Stimulated activated CD8-positive, alpha-beta memory T cell treated with anti-CD3 and anti-CD28 coated beads, Interleukin-7, amount 100 ng/mL, for 48 hours (primary cell): ENCODE measurements around the gene CRLF1.

Experiments
- DNase-seq, 2 donors: peaks; one replicate each; pipeline ENCODE4 v3.0.0-alpha.2; 2020; ENCODE audit warnings: low read depth in 1 of 2; ENCODE audit errors: extremely low read depth in 1 of 2

Gene CRLF1

GRCh38 chr19:18606281-18607225 is at the start of gene CRLF1:
CRLF1 (minus strand) TSS chr19:18606799; CDS start chr19:18606656, 143 bp downstream.
- no peak for DNase-seq

DNA sequence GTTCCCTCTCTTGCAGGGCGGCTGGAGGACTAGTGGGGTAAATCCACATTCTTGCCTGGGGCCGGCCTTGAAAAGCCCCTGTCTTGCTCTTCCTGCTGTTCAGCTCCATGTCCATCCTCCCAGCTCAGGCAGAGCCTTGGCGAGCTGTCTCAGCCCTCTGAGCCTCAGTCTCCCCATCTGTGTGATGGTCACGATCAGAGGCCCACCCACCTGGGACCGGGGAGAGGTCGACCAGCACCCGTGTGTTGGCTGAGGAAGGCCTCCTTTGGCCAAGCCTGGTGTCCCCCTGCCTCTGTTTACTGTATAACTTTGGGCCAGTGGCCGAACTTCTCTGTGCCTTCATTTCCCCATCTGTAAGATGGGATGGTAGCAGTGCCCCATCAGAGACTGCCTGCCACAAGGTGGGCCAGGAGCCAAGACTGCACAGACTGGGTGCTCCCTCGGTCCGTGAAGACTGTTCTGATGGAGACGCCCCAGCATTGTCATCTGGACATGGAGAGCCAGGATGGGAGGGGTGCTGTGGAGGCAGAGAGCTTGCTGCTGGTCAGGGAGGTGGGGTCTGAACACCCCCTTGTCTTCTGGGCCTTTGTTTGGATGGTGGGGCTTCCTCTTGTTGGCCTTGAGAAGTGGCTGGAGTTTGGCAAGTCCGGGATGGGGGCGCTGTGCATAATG is 48.7 kb upstream of the CRLF1 start:
- no peak for DNase-seq

GRCh38 chr19:18654469-18654868 is 47.9 kb upstream of the CRLF1 start:
- DNase-seq, result no peak

DNA sequence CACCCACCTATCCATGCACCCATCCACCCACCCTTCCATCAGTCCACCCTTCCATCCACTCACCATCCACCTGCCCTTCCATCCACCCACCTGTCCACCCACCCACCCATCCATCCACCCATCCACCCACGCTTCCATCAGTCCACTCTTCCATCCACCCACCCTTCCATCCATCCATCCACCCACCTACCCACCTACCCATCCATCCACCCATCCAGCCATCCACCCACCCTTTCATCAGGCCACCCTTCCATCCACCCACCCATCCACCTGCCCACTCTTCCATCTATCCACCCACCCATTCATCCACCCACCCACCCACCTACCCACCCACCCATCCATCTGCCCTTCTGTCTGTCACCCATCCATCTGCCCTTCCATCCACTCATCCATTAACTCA is 47.3 kb upstream of the CRLF1 start:
- DNase-seq, result no peak

GRCh38 chr19:18651733-18652132 is 45.1 kb upstream of the CRLF1 start:
- DNase-seq, result no peak

DNA sequence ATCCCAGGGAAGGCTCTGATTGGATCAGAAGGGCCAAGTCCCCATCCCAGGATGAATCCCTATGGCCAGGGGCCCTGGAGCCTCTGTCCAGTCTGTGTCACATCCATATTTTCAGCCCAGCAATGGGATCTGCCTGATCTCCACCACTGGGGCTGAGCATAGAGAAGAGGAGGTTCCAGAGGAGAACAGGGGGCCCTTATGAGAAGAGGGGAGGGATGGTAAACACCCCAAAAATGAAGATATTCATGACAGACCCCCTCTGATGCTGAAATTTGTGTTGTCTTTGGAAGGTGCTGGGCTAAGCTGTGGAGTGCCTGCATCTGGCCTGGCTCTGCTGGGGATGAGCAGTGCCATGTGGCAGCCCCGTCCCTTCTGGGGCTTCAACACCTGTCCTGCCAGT is 44.7 kb upstream of the CRLF1 start:
- DNase-seq, result no peak

GRCh38 chr19:18650468-18651041 is 44.0 kb upstream of the CRLF1 start:
- DNase-seq, result no peak

GRCh38 chr19:18650021-18650390 is 43.4 kb upstream of the CRLF1 start:
- DNase-seq, result no peak

GRCh38 chr19:18649371-18650020 is 42.9 kb upstream of the CRLF1 start:
- DNase-seq, result no peak

DNA sequence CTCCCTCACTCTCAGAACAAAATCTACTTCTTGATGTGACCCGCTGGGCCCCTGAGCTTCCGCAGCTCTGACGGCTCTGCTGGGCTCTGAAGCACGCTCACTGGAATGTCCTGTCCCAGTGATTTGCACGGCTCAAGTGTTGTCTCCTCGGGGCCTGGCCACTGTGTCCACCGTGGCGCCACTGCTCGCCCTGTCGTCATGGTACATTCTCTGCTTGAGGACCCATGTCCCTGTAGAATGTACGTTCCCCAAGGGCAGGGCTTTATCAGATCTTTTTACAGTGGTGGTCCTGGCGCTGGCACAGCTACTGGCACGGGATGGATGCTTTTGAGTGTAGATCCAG is 42.3 kb upstream of the CRLF1 start:
- DNase-seq, result no peak

GRCh38 chr19:18647807-18648206 is 41.2 kb upstream of the CRLF1 start:
- no peak for DNase-seq

DNA sequence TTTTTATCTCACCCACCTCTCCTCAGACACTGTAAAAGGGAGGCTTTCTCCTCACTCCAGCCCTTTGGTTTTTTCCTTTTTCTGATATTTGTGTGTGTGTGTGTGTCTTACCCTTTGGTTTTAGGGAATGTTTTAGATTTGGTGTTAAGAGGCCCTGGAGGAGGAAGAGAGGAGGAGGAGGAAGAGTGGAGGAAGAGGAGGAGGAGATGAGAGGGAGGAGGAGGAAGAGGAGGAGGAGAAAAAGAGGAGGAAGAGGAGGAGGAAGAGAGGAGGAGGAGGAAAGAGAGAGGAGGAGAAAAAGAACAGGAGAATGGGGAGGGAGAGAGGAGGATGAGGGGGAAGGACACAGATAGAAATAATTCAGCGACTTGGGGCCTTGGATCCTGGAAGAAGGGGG is 40.8 kb upstream of the CRLF1 start:
- no peak for DNase-seq

GRCh38 chr19:18646535-18647370 is 40.2 kb upstream of the CRLF1 start:
- no peak for DNase-seq

GRCh38 chr19:18645035-18645511 is 38.5 kb upstream of the CRLF1 start:
- DNase-seq, result no peak

DNA sequence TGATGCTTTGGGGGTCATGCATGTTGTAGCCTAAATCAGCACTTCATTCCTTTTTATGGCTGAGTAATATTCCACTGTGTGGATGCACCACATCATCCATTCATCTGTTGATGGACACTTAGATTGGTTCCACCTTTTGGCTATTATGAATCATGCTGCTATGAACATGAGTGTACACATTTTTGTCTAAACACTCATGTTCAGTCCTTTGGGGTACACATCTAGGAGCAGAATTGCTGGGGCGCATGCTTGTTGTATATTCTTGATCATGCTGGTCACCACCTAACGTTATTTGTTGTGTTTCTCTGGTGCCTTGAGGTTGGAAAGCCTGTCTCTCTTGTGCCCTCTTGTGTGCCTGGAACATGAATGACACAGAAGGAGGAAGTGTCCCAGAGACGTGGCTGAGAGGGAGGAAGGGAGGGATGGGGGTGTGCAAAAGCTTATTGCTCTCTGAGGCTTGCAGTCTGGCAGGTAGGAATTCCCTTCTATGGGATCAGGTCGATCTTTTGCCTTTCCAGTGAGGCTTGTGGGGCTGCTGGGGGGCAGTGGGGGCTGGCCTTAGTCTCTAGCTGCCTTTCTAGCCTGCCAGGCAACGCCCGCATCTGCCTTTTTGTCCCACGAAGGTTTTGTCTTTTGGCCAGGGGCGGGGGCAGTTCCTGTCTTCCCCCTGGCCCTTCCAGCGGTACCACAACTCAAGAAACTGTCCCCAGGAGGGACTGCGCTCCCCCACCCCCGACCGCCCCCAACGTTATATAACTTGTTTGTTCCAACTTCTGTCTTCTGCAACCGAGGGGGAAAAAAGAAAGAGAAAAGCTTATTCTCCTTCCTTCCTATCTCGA is 37.8 kb upstream of the CRLF1 start:
- DNase-seq, result no peak

DNA sequence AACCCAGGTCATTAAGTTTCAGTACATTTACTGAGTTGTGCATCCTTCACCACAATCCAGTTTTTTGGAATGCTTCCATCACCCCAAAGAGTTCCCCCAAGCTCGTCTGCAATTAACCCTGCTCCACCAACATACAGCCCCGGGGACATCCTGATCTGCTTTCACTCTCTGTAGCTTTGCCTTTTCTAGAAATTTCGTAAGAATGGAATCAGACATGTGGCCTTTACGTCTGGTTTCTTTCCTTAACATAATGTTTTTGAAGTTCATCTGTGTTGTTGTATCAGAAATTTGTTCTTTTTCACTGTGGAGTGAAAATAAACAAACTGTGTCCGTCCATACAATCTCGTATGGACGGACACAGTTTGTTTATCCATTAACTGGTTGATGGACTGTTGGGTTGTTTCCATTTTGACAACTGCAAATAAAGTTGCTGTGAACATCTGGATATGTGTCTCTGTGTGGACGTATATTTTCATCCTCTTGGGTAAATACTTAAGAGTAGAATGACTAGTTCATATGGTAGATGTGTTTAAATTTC is 33.2 kb upstream of the CRLF1 start:
- no peak for DNase-seq

DNA sequence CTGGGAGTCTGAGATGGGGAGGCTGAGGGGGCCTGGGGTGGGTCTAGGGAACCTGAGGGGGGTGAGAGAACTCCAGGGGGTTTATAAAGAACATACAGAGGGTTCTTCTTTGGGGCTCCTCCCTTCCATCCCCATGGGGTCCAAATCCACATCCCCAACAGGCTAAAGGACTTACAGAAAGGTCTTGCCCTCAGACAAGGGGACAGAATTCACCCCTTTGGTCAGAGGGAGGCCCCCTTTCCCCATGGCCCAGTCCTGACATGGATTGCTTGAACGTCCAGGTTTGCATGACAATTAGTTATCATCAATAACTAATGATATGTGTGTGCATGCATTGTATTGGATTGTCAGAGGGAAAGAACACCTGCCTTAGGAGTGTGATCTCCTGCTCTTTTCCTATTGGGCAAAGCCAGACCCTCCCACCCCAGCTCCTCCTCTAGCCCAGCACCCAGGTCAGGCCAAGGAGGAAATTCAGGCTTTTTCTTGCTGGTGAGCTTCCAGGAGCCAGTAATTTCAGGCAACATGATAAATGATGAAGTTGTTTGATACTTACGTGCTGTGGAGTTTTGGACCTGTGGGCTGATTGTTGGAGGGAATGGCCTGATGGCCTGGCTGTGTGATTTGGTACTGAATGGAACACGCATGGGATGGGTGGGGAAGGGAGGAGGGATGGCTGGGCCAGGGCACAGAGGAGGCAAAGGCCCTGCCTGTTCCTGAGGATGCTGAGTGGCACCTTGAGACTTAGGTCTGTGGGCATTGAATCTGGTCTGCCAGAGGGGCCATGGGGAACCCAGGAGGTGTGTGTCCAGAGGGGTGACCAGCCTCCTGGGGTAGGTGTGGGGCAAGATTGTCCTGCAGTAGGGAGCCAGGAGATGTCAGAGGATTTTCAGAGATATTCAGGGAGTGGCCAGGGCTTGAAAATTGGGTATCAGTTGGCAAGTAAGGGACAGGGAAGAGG is 31.4 kb upstream of the CRLF1 start:
- no peak for DNase-seq

DNA sequence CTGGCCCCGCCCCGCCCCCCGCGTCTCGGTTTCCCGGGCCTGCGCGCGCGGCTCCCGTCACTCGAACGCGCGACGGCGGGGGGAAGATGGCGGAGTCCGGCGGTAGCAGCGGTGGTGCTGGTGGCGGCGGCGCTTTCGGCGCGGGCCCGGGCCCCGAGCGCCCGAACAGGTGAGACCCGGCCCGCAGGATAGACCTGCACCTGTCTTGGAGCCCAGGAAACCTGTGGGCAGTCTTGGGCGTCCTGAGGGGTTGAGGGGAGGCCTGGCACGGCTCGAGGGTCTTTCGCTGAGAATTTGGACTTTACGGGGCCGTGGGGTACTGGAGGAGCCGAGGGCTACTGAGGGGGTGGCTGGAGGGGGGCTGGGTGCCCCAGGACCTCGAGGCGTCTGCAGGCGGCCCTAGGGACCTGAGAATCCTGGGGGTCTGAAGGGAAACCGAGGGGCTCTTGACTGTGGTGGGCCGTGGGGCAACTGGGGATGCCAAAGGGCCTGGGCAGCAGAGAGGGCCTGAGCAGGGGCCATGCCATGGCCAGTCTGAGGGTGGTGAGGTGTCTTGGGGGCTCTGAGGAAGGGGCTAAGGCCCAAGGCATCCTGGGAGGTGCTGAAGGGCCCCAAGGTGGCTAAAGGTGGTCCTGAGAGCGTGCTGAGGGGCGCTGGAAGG is 30.5 kb upstream of the CRLF1 start, which contains the start of gene KLHL26:
KLHL26 (plus strand) TSS at position 60 of the 661 bp plus-strand sequence; CDS start at position 87, 27 bp downstream.
- no peak for DNase-seq
